HCT116 (cell line): ENCODE results near the gene LEKR1. TPM values are rescaled to one million over a fixed set of nuclear protein-coding genes. Genes with fewer than 3 reads are reported as not detected.

Experiments
- ATAC-seq: fragments of 200-7000 bp; cut with Tn5 transposase; 2 replicates; pipeline ENCODE4 v1.9.1; 2020; ENCODE audit warnings: mild to moderate bottlenecking, moderate library complexity
- BruUV-seq: library from RNA; stranded (reverse); fragments of 400-500 nt; replicated peaks from 2 replicates; lab custom pipeline; 2021; lab: Mats Ljungman, UMichigan
- CTCF ChIA-PET: fragments of 300-600 bp; sonication (Branson Sonifier 250); formaldehyde crosslinking; loops from one replicate; lab custom pipeline; 2021; ENCODE audit warnings: antibody characterized with exemption; lab: Charles Lee
- POLR2A ChIA-PET: fragments of 300-600, 350-600 bp; sonication (Branson Sonifier 250); formaldehyde crosslinking; loops from one replicate; lab custom pipeline; 2021; ENCODE audit warnings: antibody characterized with exemption; lab: Charles Lee
- RAD21 ChIA-PET, 2 experiments: fragments of 300-600 bp; sonication (Branson Sonifier 250); formaldehyde crosslinking; loops; one replicate each; lab custom pipeline; 2023; ENCODE audit warnings: low total read pairs in 2 of 2; ENCODE audit not compliant: uncharacterized antibody in 2 of 2, unreplicated experiment in 2 of 2, low non-redundant PET in 1 of 2; lab: Charles Lee
- DNase-seq: peaks from one replicate; pipeline ENCODE4 v3.0.0-alpha.2; 2010; ENCODE audit warnings: low read depth, low spot score
- H2AFZ ChIP-seq: fragments of 200-600 bp; shearing (Covaris generic), sonication (generic); 2 replicates; pipeline ENCODE4 v1.6.1; 2017; ENCODE audit warnings: low read depth, mixed run types, mixed read lengths, antibody characterized with exemption, low read length; ENCODE audit not compliant: poor library complexity, severe bottlenecking
- H3K27ac ChIP-seq: 2 replicates; pipeline ENCODE4 v1.5.1; 2012; ENCODE audit warnings: low read depth, low read length
- H3K27me3 ChIP-seq: fragments of 200-600 bp; sonication (generic); 2 replicates; pipeline ENCODE4 v1.6.1; 2016; ENCODE audit warnings: mixed run types, low read length, mixed read lengths; ENCODE audit not compliant: insufficient read depth
- H3K36me3 ChIP-seq, 2 experiments: fragments of 200-500 bp in 1 of 2; fragments of 200-600 bp in 1 of 2; sonication (Bioruptor generic) in 1 of 2; sonication (generic) in 1 of 2; 2 replicates each; pipeline versions ENCODE4 v1.5.1 to v1.6.1; 2014 to 2016; ENCODE audit warnings: low read length in 2 of 2, inconsistent platforms in 1 of 2, mixed read lengths in 1 of 2, mixed run types in 1 of 2; ENCODE audit not compliant: insufficient read depth in 2 of 2, control insufficient read depth in 1 of 2
- H3K4me1 ChIP-seq, 2 experiments: fragments of 200-600 bp in 1 of 2; sonication (generic) in 1 of 2; 2 replicates each; pipeline versions ENCODE4 v1.5.1 to v1.6.1; 2012 to 2017; ENCODE audit warnings: low read length in 2 of 2, inconsistent platforms in 1 of 2, mild to moderate bottlenecking in 1 of 2, mixed read lengths in 1 of 2, mixed run types in 1 of 2, moderate library complexity in 1 of 2; ENCODE audit not compliant: insufficient read depth in 2 of 2, control insufficient read depth in 1 of 2
- H3K4me2 ChIP-seq: fragments of 200-600 bp; sonication (generic); 2 replicates; pipeline ENCODE4 v1.6.1; 2017; ENCODE audit warnings: mixed run types, low read length, mixed read lengths
- H3K4me3 ChIP-seq, 2 experiments: fragments of 200-600 bp in 1 of 2; sonication (generic) in 1 of 2; replicated peaks in 1 of 2; 2 replicates each; pipeline ENCODE4 v1.5.1; 2011 to 2016; ENCODE audit warnings: low read length in 2 of 2, control low read depth in 1 of 2, low read depth in 1 of 2, mild to moderate bottlenecking in 1 of 2, mixed read lengths in 1 of 2, mixed run types in 1 of 2
- H3K79me2 ChIP-seq: fragments of 200-600 bp; sonication (generic); 2 replicates; pipeline ENCODE4 v1.6.1; 2017; ENCODE audit warnings: mild to moderate bottlenecking, mixed run types, low read length, moderate library complexity, mixed read lengths; ENCODE audit not compliant: insufficient read depth
- H3K9ac ChIP-seq: fragments of 200-600 bp; sonication (generic); 2 replicates; pipeline ENCODE4 v1.6.1; 2016; ENCODE audit warnings: low read length, mixed read lengths
- H3K9me2 ChIP-seq: fragments of 200-600 bp; sonication (generic), shearing (Covaris generic); 2 replicates; pipeline ENCODE4 v1.6.1; 2017; ENCODE audit warnings: mixed run types, mild to moderate bottlenecking, moderate library complexity; ENCODE audit not compliant: insufficient read depth
- H3K9me3 ChIP-seq, 2 experiments: fragments of 200-500 bp in 1 of 2; fragments of 200-600 bp in 1 of 2; sonication (Bioruptor generic) in 1 of 2; sonication (generic) in 1 of 2; 2 replicates each; pipeline ENCODE4 v1.6.1; 2014 to 2017; ENCODE audit warnings: low read length in 2 of 2, mixed read lengths in 2 of 2, inconsistent platforms in 1 of 2, low read depth in 1 of 2, mild to moderate bottlenecking in 1 of 2, mixed run types in 1 of 2, moderate library complexity in 1 of 2; ENCODE audit not compliant: control insufficient read depth in 1 of 2, insufficient read depth in 1 of 2
- H4K20me1 ChIP-seq: fragments of 200-600 bp; sonication (generic), shearing (Covaris generic); 2 replicates; pipeline ENCODE4 v1.6.1; 2017; ENCODE audit warnings: mixed run types, mild to moderate bottlenecking, moderate library complexity; ENCODE audit not compliant: insufficient read depth
- CEBPB ChIP-seq: IDR thresholded peaks from 2 replicates; pipeline ENCODE4 v1.6.1; 2012; ENCODE audit warnings: low read depth
- CTCF ChIP-seq, 3 experiments: fragments of 200-600 bp in 1 of 3; sonication (generic) in 1 of 3; IDR thresholded peaks in 2 of 3; conservative IDR thresholded peaks in 1 of 3; 2 replicates each; pipeline ENCODE4 v1.5.1; 2012 to 2017; ENCODE audit warnings: low read depth in 2 of 3, low read length in 2 of 3, antibody characterized with exemption in 1 of 3, borderline replicate concordance in 1 of 3, control low read depth in 1 of 3, mild to moderate bottlenecking in 1 of 3, mixed read lengths in 1 of 3, mixed run types in 1 of 3, moderate library complexity in 1 of 3; ENCODE audit not compliant: insufficient read depth in 1 of 3
- ELF1 ChIP-seq: IDR thresholded peaks from 2 replicates; pipeline ENCODE4 v1.6.1; 2012; ENCODE audit warnings: low read depth, borderline replicate concordance
- SP1 ChIP-seq: IDR thresholded peaks from 2 replicates; pipeline ENCODE4 v1.6.1; 2012; ENCODE audit warnings: low read depth
- ZFX ChIP-seq: fragments of 450-650 bp; IDR thresholded peaks from 2 replicates; pipeline ENCODE4 v1.6.1; 2017
- ZNF274 ChIP-seq: fragments of 200-500 bp; sonication (Bioruptor generic); IDR thresholded peaks from 2 replicates; pipeline ENCODE4 v1.6.1; 2014; ENCODE audit warnings: mild to moderate bottlenecking, low read depth, low read length, inconsistent platforms
- intact Hi-C: fragments of 100-400 bp; cut with micrococcal nuclease; formaldehyde crosslinking; loops from 2 replicates; pipeline ENCODE4 v1.10.0; 2022
- total RNA-seq: library from RNA; stranded (reverse); gene quantifications from one replicate; pipeline ENCODE4 v1.2.1, GENCODE V29; 2021; ENCODE audit not compliant: unreplicated experiment
- TF ChIP-seq, protein P1 (sequence below): IDR thresholded peaks from 2 replicates; pipeline ENCODE4 v1.6.1; 2011; ENCODE audit warnings: mild to moderate bottlenecking, low read length, moderate library complexity; ENCODE audit not compliant: insufficient replicate concordance; ENCODE audit errors: extremely low read depth
- TF ChIP-seq, protein P2 (sequence below): IDR thresholded peaks from 2 replicates; pipeline ENCODE4 v1.6.1; 2012

The LEKR1 gene
- total RNA-seq, 1 experiment from 2014 or later = 2.1 TPM

GRCh38 chr3:156860873-156861272 lies 34.7 kb downstream of the LEKR1 start:
- no peaks in the 10 kb centered on the region for H3K79me2 ChIP-seq
- no peak overlapping the region for H3K4me2 ChIP-seq
- ChIA-PET POLR2A (no interaction called here), CTCF (no interaction called here)
- no peaks in the 10 kb centered on the region for H4K20me1 ChIP-seq
- no peak overlapping the region for H3K27ac ChIP-seq
- intact Hi-C loops = no loop called here
- DNase-seq = no peak
- no peaks in the 10 kb centered on the region for H3K9me3 ChIP-seq
- no peaks in the 10 kb centered on the region for H3K27me3 ChIP-seq
- H3K4me3 ChIP-seq = no peak overlapping the region
- no peaks in the 10 kb centered on the region for H3K9me2 ChIP-seq
- TF ChIP-seq ZNF274 (no peak), SP1 (no peak), ZFX (no peak), CEBPB (no peak), CTCF (IDR thresholded peaks at IDR 0.05 in 2 of 3, conservative IDR thresholded peaks at IDR 0.05 in 1 of 3; ENCODE audit: borderline replicate concordance in 1 of 3, insufficient read depth in 1 of 3, low read depth in 2 of 3, low read length in 2 of 3) (no peak), ELF1 (no peak)
- TF ChIP-seq, protein P1, sequence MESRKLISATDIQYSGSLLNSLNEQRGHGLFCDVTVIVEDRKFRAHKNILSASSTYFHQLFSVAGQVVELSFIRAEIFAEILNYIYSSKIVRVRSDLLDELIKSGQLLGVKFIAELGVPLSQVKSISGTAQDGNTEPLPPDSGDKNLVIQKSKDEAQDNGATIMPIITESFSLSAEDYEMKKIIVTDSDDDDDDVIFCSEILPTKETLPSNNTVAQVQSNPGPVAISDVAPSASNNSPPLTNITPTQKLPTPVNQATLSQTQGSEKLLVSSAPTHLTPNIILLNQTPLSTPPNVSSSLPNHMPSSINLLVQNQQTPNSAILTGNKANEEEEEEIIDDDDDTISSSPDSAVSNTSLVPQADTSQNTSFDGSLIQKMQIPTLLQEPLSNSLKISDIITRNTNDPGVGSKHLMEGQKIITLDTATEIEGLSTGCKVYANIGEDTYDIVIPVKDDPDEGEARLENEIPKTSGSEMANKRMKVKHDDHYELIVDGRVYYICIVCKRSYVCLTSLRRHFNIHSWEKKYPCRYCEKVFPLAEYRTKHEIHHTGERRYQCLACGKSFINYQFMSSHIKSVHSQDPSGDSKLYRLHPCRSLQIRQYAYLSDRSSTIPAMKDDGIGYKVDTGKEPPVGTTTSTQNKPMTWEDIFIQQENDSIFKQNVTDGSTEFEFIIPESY = no peak
- TF ChIP-seq, protein P2, sequence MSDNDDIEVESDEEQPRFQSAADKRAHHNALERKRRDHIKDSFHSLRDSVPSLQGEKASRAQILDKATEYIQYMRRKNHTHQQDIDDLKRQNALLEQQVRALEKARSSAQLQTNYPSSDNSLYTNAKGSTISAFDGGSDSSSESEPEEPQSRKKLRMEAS = no peak
- TF ChIP-seq, all 23 proteins: peak for 0
- Histone ChIP-seq H3K9ac (no peak overlapping the region), H3K4me1 (peaks cover 0 to 4% of the 10 kb centered on the region in 2 experiments; a peak in 1 of 4 replicates), H3K36me3 (no peaks in the 10 kb centered on the region), H2AFZ (no peak overlapping the region)
- RAD21 ChIA-PET = interaction anchor here in 1 of 2 experiments (0.7 kb wide), 1 partner anchor 119 kb away, joined by 3 read pairs; no protein-coding TSS in a partner anchor
- no TSS peak for BruUV-seq
- no peak for ATAC-seq
